GM08714 (cell line): ENCODE data around the gene MED14.
A peak's percentile ranks its signal among the peaks of the same experiment; 100 is the strongest.
"Not testable (repeated sequence)": the region's sequence is repeated elsewhere in the genome, so short reads cannot be mapped to it uniquely, and the experiment has no call there.

Experiments used
- H3K4me3 ChIP-seq: fragments of 200-500 bp; sonication (Bioruptor generic); 2 replicates; pipeline ENCODE4 v1.5.1; 2014; ENCODE audit warnings: mild to moderate bottlenecking, low read length, inconsistent platforms
- ZNF274 ChIP-seq: IDR thresholded peaks from 2 replicates; pipeline ENCODE4 v1.6.1; 2012; ENCODE audit warnings: mild to moderate bottlenecking, low read depth, low read length

MED14 gene

GRCh38 chrX:40749681-40750494 lies 14.5 kb upstream of the MED14 start:
- no peak for TF ChIP-seq ZNF274
- H3K4me3 ChIP-seq, result peak overlapping the region; percentile 21; the same call in 1 of the 2 replicates

- TF ChIP-seq ZNF274, result no peak
- H3K4me3 ChIP-seq, result no peak overlapping the region; the same call in 1 of the 2 replicates
Observed at GRCh38 chrX:40748977-40749376, 13.6 kb upstream of the MED14 start.

- no peak for TF ChIP-seq ZNF274
- no peak overlapping the region for H3K4me3 ChIP-seq
Observed at GRCh38 chrX:40746521-40746920, 11.2 kb upstream of the MED14 start.

- no peak for TF ChIP-seq ZNF274
- peak overlapping the region; percentile 96 for H3K4me3 ChIP-seq
Observed at GRCh38 chrX:40736170-40736505, 796 bp upstream of the MED14 start.

- no peak for TF ChIP-seq ZNF274
- peak overlapping the region; percentile 96 for H3K4me3 ChIP-seq
Observed at GRCh38 chrX:40734971-40735324, 394 bp downstream of the MED14 start.

- no peak for TF ChIP-seq ZNF274
- H3K4me3 ChIP-seq, result peak overlapping the region; percentile 96
Observed at GRCh38 chrX:40733706-40734105, 1.6 kb downstream of the MED14 start.

- not testable (repeated sequence) for H3K4me3 ChIP-seq
Observed at GRCh38 chrX:40732499-40732898, 2.8 kb downstream of the MED14 start.

- peak overlapping the region; percentile 14; the same call in 1 of the 2 replicates for H3K4me3 ChIP-seq
- TF ChIP-seq ZNF274, result no peak
Observed at GRCh38 chrX:40729598-40730584, 5.5 kb downstream of the MED14 start.

- TF ChIP-seq ZNF274, result no peak
- H3K4me3 ChIP-seq, result no peak overlapping the region
Observed at GRCh38 chrX:40727581-40728252, 7.6 kb downstream of the MED14 start.

- H3K4me3 ChIP-seq, result no peak overlapping the region
- no peak for TF ChIP-seq ZNF274
Observed at GRCh38 chrX:40727093-40727492, 8.2 kb downstream of the MED14 start.

GRCh38 chrX:40722930-40723329 lies 12.4 kb downstream of the MED14 start:
- no peak for TF ChIP-seq ZNF274

GRCh38 chrX:40721489-40722106 lies 13.7 kb downstream of the MED14 start:
- H3K4me3 ChIP-seq, result no peak overlapping the region
- TF ChIP-seq ZNF274, result no peak

More at GRCh38 chrX:40722930-40723329, 12.4 kb downstream of the MED14 start:
- H3K4me3 ChIP-seq, result no peak overlapping the region

GRCh38 chrX:40720792-40721191 lies 14.6 kb downstream of the MED14 start:
- no peak overlapping the region for H3K4me3 ChIP-seq
- no peak for TF ChIP-seq ZNF274

- no peak for TF ChIP-seq ZNF274
- H3K4me3 ChIP-seq, result no peak overlapping the region
Observed at GRCh38 chrX:40720339-40720738, 15.0 kb downstream of the MED14 start.
